Left lung (tissue), 10 donors: Measurements from ENCODE around the gene SMCO2. TPM values are rescaled to one million over a fixed set of nuclear protein-coding genes. Genes with fewer than 3 reads are reported as not detected.

ENCODE experiments used
- ATAC-seq: fragments of 200-7000 bp; cut with Tn5 transposase; one replicate; pipeline ENCODE4 v1.9.1; 2020; ENCODE audit warnings: moderate library complexity
- DNase-seq, 4 donors: peaks; one replicate each; pipeline ENCODE4 v3.0.0-alpha.2; 2013 to 2020
- H3K27ac ChIP-seq, 2 donors: fragments of 200-600 bp; sonication (generic) in 1 of 2; one replicate each; pipeline versions ENCODE4 v1.5.0 to v1.8.0; 2020 to 2021
- H3K27me3 ChIP-seq, 2 donors: fragments of 200-600 bp; sonication (generic) in 1 of 2; one replicate each; pipeline versions ENCODE4 v1.5.0 to v1.8.0; 2020 to 2021
- H3K36me3 ChIP-seq, 2 donors: fragments of 200-600 bp; sonication (generic) in 1 of 2; one replicate each; pipeline versions ENCODE4 v1.5.0 to v1.8.0; 2020 to 2021
- H3K4me1 ChIP-seq, 2 donors: fragments of 200-600 bp; one replicate each; pipeline ENCODE4 v1.8.0; 2021
- H3K4me3 ChIP-seq, 2 donors: fragments of 200-600 bp; sonication (generic) in 1 of 2; one replicate each; pipeline versions ENCODE4 v1.5.0 to v1.8.0; 2020 to 2021; ENCODE audit warnings: mild to moderate bottlenecking in 1 of 2
- H3K9me3 ChIP-seq, 2 donors: fragments of 200-600 bp; sonication (generic) in 1 of 2; one replicate each; pipeline versions ENCODE4 v1.5.0 to v1.8.0; 2020 to 2021
- CTCF ChIP-seq, 2 donors: fragments of 200-600 bp; sonication (generic) in 1 of 2; IDR thresholded peaks; one replicate each; pipeline versions ENCODE4 v1.5.0 to v1.8.0; 2021; ENCODE audit warnings: antibody characterized with exemption in 2 of 2
- intact Hi-C, 2 donors: fragments of 100-400 bp; cut with DNase I; formaldehyde crosslinking; loops; one replicate each; pipeline versions ENCODE4 v1.11.2 to v1.14.2; 2022
- polyA plus RNA-seq, 6 donors: library from polyadenylated mRNA; unstranded; fragments of 120-200 nt; gene quantifications; one replicate each; pipeline ENCODE4 v1.2.1, GENCODE V29; 2013; ENCODE audit not compliant: insufficient read length in 6 of 6
- total RNA-seq, 2 donors: library from RNA; stranded (reverse); fragmentation: NEBNext Ultra II Directional; extraction: Animal tissue kit (Norgen Biotek cat#: 25700); gene quantifications; one replicate each; pipeline ENCODE4 v1.2.1, GENCODE V29; 2021
- donor health status: DM: no; HTN: yes; CAD: no.
- donor health status: DM: no; HTN: no; CAD: no.

SMCO2 gene
- total and polyA plus RNA-seq, 8 donors, result 0.17 to 0.60 (median 0.27) TPM; not detected in 2

GRCh38 chr12:27499377-27499776 lies 52.8 kb downstream of the SMCO2 start:
- no peak for ATAC-seq
- Histone ChIP-seq H3K9me3 (no peaks in the 10 kb centered on the region), H3K27me3 (no peaks in the 10 kb centered on the region), H3K36me3 (no peaks in the 10 kb centered on the region), H3K27ac (no peak overlapping the region), H3K4me3 (no peak overlapping the region), H3K4me1 (no peaks in the 10 kb centered on the region)
- no peak for TF ChIP-seq CTCF (IDR thresholded peaks at IDR 0.05)
- intact Hi-C loops, result no loop called here
- no peak for DNase-seq

GRCh38 chr12:27500546-27500945 lies 54.0 kb downstream of the SMCO2 start:
- Histone ChIP-seq H3K9me3 (no peaks in the 10 kb centered on the region), H3K27ac (no peak overlapping the region), H3K4me3 (no peak overlapping the region), H3K36me3 (no peaks in the 10 kb centered on the region), H3K4me1 (no peaks in the 10 kb centered on the region), H3K27me3 (no peaks in the 10 kb centered on the region)
- ATAC-seq (no peak), DNase-seq (no peak)
- intact Hi-C loops, result no loop called here
- no peak for TF ChIP-seq CTCF (IDR thresholded peaks at IDR 0.05)

- no peak for DNase-seq
- intact Hi-C loops, result no loop called here
- Histone ChIP-seq H3K27ac (no peak overlapping the region), H3K27me3 (no peaks in the 10 kb centered on the region), H3K9me3 (no peaks in the 10 kb centered on the region), H3K4me1 (no peaks in the 10 kb centered on the region), H3K36me3 (no peaks in the 10 kb centered on the region), H3K4me3 (no peak overlapping the region)
- no peak for ATAC-seq
- no peak for TF ChIP-seq CTCF (IDR thresholded peaks at IDR 0.05)
Observed at GRCh38 chr12:27502021-27502435, 55.5 kb downstream of the SMCO2 start.

- Histone ChIP-seq H3K4me3 (no peak overlapping the region), H3K27me3 (no peaks in the 10 kb centered on the region), H3K4me1 (no peaks in the 10 kb centered on the region), H3K27ac (no peak overlapping the region), H3K9me3 (no peaks in the 10 kb centered on the region), H3K36me3 (no peaks in the 10 kb centered on the region)
- no peak for TF ChIP-seq CTCF (IDR thresholded peaks at IDR 0.05)
- DNase-seq (no peak), ATAC-seq (no peak)
- intact Hi-C loops, result no loop called here
Observed at GRCh38 chr12:27504507-27504906, 58.0 kb downstream of the SMCO2 start.

GRCh38 chr12:27505109-27505508 lies 58.6 kb downstream of the SMCO2 start:
- DNase-seq (no peak), ATAC-seq (no peak)
- no peaks in the 10 kb centered on the region for H3K27me3 ChIP-seq
- no peaks in the 10 kb centered on the region for H3K4me1 ChIP-seq
- peak overlapping the region in 1 of 2 donors; percentile 9 for H3K27ac ChIP-seq
- H3K4me3 ChIP-seq, result no peak overlapping the region
- no peaks in the 10 kb centered on the region for H3K36me3 ChIP-seq
- no peaks in the 10 kb centered on the region for H3K9me3 ChIP-seq
- TF ChIP-seq CTCF (IDR thresholded peaks at IDR 0.05), result no peak
- intact Hi-C loops, result no loop called here
